ENCODE results near the gene LILRB5.
"Not testable (repeated sequence)": the region's sequence is repeated elsewhere in the genome, so short reads cannot be mapped to it uniquely, and the experiment has no call there.

LILRB5 gene

DNA sequence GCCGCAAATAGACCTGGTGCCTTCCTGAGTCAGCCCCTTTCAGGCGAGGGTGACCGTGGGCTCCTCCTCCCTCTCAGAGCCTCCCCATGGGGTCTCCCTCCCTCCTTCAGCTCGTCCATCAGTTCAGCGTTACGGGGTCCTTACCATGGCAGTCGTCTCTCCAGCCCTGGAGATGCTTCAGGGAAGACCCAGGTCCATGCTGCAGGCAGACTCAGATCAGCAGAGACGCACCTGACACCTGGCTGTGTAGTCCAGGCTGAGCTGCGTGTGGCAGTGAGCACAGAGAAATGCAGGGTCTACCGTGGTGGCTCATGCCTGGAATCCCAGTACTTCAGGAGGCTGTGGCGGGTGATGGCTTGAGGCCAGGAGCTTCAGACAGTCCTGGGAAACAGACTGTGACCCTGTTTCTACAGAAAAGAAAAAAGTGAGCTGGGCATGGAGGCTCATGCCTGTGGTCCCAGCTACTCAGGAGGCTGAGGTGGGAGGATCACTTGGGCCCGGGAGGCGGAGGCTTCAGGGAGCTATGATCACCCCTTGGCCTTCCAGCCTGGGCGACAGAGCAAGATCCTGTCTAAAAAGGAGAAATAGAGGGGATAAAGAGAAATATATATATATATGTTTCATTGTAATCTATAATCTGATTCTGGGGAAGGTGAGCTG, 33.7 kb downstream of the LILRB5 start:
- not testable (repeated sequence) for H3K9me2 ChIP-seq (ENCODE audit: low read depth, low read length); H3K27ac ChIP-seq (ENCODE audit: low read depth, low read length, poor library complexity, severe bottlenecking); H3K4me1 ChIP-seq (ENCODE audit: insufficient read depth, low read length, severe bottlenecking); H3K27me3 ChIP-seq (ENCODE audit: insufficient read depth, low read length); H4K20me1 ChIP-seq (ENCODE audit: insufficient read depth, low read length); H3K79me2 ChIP-seq (ENCODE audit: insufficient read depth, low read length); H3K9me3 ChIP-seq (ENCODE audit: low read length); H3K4me2 ChIP-seq (ENCODE audit: low read length); H3F3A ChIP-seq (ENCODE audit: insufficient read depth, low read length); H2AFZ ChIP-seq (ENCODE audit: low read length); H3K9ac ChIP-seq (ENCODE audit: low read length); H3K4me3 ChIP-seq (ENCODE audit: low read depth, low read length, poor library complexity, severe bottlenecking)
- peaks cover 11% of the 10 kb centered on the region for H3K36me3 ChIP-seq (ENCODE audit: insufficient read depth, low read length)

DNA sequence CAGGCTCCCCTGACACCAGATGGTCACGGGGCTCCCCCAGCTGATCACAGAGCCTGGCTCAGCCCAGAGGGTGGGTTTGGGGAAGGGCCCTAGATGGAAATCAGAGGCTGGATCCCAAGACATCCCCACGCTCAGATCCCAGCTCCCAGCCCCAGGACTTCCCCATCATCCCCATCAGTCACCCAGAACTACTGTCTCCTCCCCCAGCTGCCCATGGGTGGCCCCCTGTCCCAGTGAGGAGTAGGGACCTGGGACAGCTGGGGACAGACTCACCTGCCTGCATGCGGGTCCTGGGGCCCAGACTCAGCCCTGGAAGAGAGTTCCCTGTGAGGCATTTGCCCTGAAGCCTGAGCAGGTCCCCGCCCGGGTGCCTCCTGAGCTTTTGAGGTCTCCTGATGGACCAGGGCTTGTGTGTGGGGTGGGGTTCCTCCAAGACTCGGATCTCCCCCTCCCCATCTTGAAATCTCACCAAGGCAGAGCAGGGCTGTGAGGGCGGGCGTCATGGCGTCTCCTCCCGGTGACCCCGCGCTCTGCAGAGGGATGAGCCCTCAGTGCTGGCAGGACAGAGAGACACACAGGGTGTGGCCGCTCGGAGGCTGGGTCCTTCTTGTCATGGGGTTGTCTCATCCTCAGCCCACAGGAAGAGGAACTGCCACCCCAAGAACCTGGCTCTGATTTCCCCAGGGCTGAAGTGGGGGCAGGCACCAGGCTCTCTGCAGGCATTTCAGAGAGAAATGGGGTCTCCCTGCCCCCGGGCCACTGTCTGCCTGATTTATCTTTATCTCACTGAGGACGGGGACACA, 34.4 kb downstream of the LILRB5 start, which contains the start of gene LILRB3:
Gene LILRB3 (minus strand): TSS at position 534 of the 803 bp plus-strand sequence. CDS start 31 bp downstream, at position 503.
- H3K4me3 ChIP-seq (ENCODE audit: low read depth, low read length, poor library complexity, severe bottlenecking); H3K27ac ChIP-seq (ENCODE audit: low read depth, low read length, poor library complexity, severe bottlenecking); H3F3A ChIP-seq (ENCODE audit: insufficient read depth, low read length); H3K4me2 ChIP-seq (ENCODE audit: low read length); H3K9me3 ChIP-seq (ENCODE audit: low read length); H3K79me2 ChIP-seq (ENCODE audit: insufficient read depth, low read length); H2AFZ ChIP-seq (ENCODE audit: low read length); H4K20me1 ChIP-seq (ENCODE audit: insufficient read depth, low read length); H3K4me1 ChIP-seq (ENCODE audit: insufficient read depth, low read length, severe bottlenecking); H3K9ac ChIP-seq (ENCODE audit: low read length); H3K9me2 ChIP-seq (ENCODE audit: low read depth, low read length); H3K27me3 ChIP-seq (ENCODE audit: insufficient read depth, low read length): not testable (repeated sequence)
- H3K36me3 ChIP-seq (ENCODE audit: insufficient read depth, low read length), result peaks cover 14% of the 10 kb centered on the region

DNA sequence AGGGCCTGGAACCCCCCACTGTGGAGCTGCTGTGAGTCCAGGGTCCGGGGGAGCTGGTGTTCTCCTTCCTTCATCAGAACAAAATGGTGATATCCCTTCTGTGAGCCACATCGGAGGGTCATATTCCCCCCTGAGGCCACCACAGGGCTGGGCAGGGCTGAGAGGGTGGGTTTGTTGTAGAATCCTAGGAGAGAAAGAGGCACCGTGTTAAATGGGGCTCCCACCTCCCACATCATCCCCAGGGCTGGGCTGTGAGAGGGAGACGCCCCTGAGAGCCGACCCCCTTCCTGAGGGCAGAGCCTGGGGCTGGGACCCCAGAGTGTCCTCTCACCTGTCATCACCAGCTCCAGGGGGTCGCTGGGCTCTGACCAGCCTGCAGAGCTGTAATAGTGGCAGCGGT, 35.1 kb downstream of the LILRB5 start:
- H3K9me2 ChIP-seq (ENCODE audit: low read depth, low read length); H2AFZ ChIP-seq (ENCODE audit: low read length); H3K4me2 ChIP-seq (ENCODE audit: low read length); H3K4me3 ChIP-seq (ENCODE audit: low read depth, low read length, poor library complexity, severe bottlenecking); H3K9ac ChIP-seq (ENCODE audit: low read length); H3K27me3 ChIP-seq (ENCODE audit: insufficient read depth, low read length); H3K79me2 ChIP-seq (ENCODE audit: insufficient read depth, low read length); H3K4me1 ChIP-seq (ENCODE audit: insufficient read depth, low read length, severe bottlenecking); H3K27ac ChIP-seq (ENCODE audit: low read depth, low read length, poor library complexity, severe bottlenecking); H4K20me1 ChIP-seq (ENCODE audit: insufficient read depth, low read length); H3F3A ChIP-seq (ENCODE audit: insufficient read depth, low read length); H3K9me3 ChIP-seq (ENCODE audit: low read length): not testable (repeated sequence)
- H3K36me3 ChIP-seq (ENCODE audit: insufficient read depth, low read length), result peaks cover 15% of the 10 kb centered on the region

DNA sequence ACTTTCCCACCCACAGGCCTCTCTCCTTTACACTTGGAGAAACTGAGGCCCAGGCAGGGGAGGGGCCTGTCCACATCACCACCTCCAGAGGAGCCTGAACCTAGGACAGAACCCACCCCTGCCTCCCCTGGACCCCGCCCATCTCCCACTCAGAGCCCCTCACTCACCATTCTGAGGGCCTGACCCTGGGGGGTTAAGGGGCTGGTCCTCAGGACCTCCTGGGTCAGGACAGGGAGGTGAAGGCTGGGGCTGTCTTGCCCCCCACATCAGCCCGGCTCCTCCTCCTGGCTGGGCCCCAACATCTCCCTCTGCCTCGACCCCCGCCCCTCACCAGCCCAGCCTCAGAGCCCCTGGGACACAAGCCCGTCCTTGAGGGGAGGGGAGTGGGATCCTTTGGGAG, 37.4 kb downstream of the LILRB5 start:
- not testable (repeated sequence) for H4K20me1 ChIP-seq (ENCODE audit: insufficient read depth, low read length); H3K9me3 ChIP-seq (ENCODE audit: low read length); H3K4me3 ChIP-seq (ENCODE audit: low read depth, low read length, poor library complexity, severe bottlenecking); H3K79me2 ChIP-seq (ENCODE audit: insufficient read depth, low read length); H3K4me2 ChIP-seq (ENCODE audit: low read length); H3K9me2 ChIP-seq (ENCODE audit: low read depth, low read length); H3K27me3 ChIP-seq (ENCODE audit: insufficient read depth, low read length); H3K27ac ChIP-seq (ENCODE audit: low read depth, low read length, poor library complexity, severe bottlenecking); H3K9ac ChIP-seq (ENCODE audit: low read length); H3F3A ChIP-seq (ENCODE audit: insufficient read depth, low read length); H3K4me1 ChIP-seq (ENCODE audit: insufficient read depth, low read length, severe bottlenecking); H2AFZ ChIP-seq (ENCODE audit: low read length)
- H3K36me3 ChIP-seq (ENCODE audit: insufficient read depth, low read length), result peaks cover 34% of the 10 kb centered on the region

DNA sequence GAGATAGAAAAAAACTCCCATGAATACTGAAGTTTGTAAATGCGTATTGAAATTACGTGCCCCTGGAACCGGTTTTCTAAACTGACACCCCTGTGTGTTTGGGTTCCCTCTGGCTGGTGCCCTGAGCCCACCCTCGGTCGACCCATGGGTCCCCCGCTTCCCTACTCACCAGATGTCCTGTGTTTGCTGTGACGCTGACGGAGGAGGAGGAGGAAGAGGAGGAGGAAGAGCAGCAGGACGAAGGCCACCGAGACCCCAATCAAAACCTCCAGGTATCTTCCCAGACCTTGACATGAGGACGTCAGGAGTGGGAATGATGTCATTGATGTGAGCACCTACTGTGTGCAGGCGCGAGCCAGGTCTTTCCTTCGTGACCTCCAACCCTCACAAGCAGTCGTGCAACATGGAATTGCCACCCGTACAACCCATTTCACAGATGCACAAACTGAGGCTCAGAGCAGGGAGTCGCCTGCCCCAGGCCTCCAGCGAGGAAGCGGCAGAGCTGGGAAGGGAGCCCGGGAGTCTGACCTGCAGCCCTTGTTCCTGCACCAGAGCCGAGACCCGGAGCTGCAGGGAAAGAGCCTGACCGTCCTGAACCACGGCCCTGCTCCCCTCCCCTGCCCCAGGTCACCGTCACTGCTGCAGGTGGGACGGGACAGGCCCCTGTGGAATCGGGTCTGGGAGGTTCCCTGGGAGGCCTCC, 38.0 kb downstream of the LILRB5 start:
- no peaks in the 10 kb centered on the region for H3K79me2 ChIP-seq (ENCODE audit: insufficient read depth, low read length)
- no peak overlapping the region for H3K4me3 ChIP-seq (ENCODE audit: low read depth, low read length, poor library complexity, severe bottlenecking)
- H3K9me3 ChIP-seq (ENCODE audit: low read length), result no peaks in the 10 kb centered on the region
- H3K27me3 ChIP-seq (ENCODE audit: insufficient read depth, low read length), result no peaks in the 10 kb centered on the region
- no peak overlapping the region for H2AFZ ChIP-seq (ENCODE audit: low read length)
- no peaks in the 10 kb centered on the region for H3K4me1 ChIP-seq (ENCODE audit: insufficient read depth, low read length, severe bottlenecking)
- H3K27ac ChIP-seq (ENCODE audit: low read depth, low read length, poor library complexity, severe bottlenecking), result no peak overlapping the region
- H3K4me2 ChIP-seq (ENCODE audit: low read length), result no peak overlapping the region
- H3K9ac ChIP-seq (ENCODE audit: low read length), result no peak overlapping the region
- no peaks in the 10 kb centered on the region for H4K20me1 ChIP-seq (ENCODE audit: insufficient read depth, low read length)
- no peaks in the 10 kb centered on the region for H3K9me2 ChIP-seq (ENCODE audit: low read depth, low read length)
- H3K36me3 ChIP-seq (ENCODE audit: insufficient read depth, low read length), result peaks cover 34% of the 10 kb centered on the region
- TF ChIP-seq EZH2 (IDR thresholded peaks at IDR 0.05; ENCODE audit: borderline replicate concordance, low read length), result no peak
- TF ChIP-seq, protein P1, sequence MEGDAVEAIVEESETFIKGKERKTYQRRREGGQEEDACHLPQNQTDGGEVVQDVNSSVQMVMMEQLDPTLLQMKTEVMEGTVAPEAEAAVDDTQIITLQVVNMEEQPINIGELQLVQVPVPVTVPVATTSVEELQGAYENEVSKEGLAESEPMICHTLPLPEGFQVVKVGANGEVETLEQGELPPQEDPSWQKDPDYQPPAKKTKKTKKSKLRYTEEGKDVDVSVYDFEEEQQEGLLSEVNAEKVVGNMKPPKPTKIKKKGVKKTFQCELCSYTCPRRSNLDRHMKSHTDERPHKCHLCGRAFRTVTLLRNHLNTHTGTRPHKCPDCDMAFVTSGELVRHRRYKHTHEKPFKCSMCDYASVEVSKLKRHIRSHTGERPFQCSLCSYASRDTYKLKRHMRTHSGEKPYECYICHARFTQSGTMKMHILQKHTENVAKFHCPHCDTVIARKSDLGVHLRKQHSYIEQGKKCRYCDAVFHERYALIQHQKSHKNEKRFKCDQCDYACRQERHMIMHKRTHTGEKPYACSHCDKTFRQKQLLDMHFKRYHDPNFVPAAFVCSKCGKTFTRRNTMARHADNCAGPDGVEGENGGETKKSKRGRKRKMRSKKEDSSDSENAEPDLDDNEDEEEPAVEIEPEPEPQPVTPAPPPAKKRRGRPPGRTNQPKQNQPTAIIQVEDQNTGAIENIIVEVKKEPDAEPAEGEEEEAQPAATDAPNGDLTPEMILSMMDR (IDR thresholded peaks at IDR 0.05; ENCODE audit: low read length), result no peak
- no peaks in the 10 kb centered on the region for H3F3A ChIP-seq (ENCODE audit: insufficient read depth, low read length)
